CD4-positive, alpha-beta T cell treated with Interleukin-4 for 1 hour (primary cell): ENCODE measurements around the gene SPATC1L.
A peak's percentile ranks its signal among the peaks of the same experiment; 100 is the strongest.
"Not testable (repeated sequence)": the region's sequence is repeated elsewhere in the genome, so short reads cannot be mapped to it uniquely, and the experiment has no call there.

Experiments used
- DNase-seq, 2 donors: peaks; one replicate each; pipeline ENCODE4 v3.0.0-alpha.2; 2020 to 2022

SPATC1L gene

DNA sequence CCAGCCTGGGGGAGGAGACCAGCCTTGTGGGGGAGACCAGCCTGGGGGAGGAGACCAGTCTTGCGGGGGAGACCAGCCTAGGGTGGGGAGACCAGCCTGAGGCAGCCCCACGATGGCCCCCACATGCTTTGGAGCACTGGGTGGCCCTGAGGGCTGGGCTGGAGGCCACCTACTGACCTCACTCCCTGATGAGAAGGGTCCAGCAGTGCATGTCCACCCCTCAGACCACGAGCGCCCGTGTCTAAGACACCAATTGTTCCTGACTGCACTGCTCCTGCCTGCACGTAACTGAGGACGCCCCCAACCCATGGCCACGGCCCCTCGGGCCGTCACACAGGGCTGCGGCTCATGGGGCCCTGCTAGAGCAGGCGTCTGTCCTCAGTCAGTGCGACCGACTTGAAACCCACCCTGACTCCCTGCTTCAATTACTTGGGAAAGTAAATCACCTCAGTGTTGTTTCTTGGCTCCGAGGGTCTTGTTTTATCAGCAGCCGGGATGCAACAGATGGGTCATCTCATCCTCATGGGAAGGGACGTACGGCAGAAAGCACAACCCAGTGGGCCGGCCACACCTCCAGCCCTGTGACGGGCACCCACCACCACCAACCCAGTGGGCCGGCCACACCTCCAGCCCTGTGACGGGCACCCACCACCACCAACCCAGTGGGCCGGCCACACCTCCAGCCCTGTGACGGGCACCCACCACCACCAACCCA lies at the start of gene SPATC1L:
Gene SPATC1L, minus strand, starts transcription at position 550 of the 715 bp plus-strand sequence. CDS start 1,643 bp downstream, outside the sequence.
- DNase-seq, result peak in 1 of 2 donors; percentile 51

DNA sequence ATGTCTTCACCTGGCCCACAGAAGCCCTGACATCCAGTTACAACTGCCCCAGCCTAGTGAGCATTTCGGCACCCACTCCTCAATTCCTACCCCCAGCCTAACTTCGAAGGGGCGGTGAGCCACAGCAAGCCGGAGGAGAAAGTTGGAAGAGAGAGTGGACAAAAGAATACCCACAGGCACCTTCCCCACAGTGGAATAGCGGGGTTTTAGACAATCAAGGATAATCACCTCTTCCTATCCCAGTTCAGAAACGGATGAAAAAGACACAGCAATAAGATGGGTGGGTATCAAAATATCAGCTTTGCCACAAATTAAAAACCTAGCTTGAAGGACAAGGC lies 45.6 kb upstream of the SPATC1L start:
- no peak for DNase-seq

DNA sequence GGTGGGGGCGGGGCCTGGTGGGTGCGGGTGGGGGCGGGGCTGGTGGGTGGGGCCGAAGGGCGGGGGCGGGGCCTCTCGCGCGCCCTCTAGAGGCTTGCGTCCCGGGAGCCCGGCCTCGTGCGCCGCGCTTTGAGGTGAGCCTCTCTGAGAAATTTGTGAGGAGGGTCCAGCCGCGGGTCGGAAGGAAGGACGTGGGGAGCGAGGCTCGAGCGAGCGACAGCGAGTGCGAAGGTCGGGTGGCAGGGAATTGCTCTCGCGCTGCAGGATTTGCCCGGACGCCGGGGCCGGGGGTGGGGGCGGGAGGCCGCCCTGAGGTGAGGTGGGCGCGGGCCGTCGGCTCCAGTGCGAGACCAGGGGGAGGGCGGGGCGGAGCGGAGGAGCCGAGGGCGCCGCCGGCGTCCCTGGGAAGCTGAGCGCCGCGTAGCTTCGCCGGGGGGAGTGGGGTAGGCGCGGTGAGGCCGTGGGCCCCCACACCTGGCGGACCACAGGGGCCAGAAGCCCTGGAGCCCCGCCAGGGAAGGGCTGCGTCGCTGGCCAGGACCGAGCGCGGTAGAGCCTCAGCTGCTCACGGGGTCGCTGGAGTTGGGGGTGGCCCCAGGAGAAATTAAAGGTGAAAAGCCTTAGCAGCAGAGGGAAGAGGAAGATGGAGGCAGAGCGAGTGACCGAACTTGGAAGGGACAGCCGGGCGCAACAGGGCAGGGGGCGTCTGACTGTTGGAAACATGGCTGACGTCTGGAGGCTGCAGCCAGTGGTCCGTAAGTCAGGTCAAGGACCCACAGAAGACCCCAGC lies 45.1 kb upstream of the SPATC1L start:
- DNase-seq, result no peak

DNA sequence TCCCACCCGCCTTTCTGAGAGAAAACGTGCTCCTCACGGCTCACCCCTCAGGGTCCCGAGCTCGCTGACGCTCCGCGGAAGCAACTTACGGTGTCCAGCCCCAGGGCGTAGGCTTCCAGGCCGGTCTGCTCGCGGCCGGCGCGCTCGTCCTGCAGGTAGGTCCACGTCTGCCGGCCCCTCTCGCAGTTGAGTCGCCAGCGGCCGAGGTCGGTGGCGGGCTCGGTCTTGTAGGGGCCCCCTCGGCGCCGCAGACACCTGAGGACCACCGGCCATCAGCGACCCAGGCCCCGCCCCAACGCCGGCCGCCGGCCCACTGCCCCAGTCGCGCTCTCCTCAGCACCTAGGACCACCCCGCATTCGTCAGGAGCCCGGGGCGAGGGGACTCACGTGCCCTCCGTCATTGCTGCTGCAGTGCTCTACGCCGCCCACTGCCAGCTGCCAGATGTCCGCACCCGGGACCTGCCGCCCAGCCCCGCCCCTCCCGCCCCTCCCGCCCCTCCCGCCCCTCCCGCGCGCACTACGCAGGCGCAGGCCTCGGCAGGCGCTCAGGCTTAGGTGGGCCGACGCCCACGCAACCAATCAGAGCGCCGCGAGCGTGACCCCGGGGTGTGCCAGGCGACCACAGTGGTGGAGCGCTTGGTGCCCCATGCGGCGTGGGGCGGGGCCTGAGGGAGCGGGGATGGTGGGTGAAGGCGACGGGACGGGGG lies 44.2 kb upstream of the SPATC1L start, which contains the start of gene LSS:
Gene LSS, minus strand, starts transcription at position 430 of the 707 bp plus-strand sequence. Its CDS starts 29 bp downstream, at position 401.
- peak; percentile 98 to 99 for DNase-seq

DNA sequence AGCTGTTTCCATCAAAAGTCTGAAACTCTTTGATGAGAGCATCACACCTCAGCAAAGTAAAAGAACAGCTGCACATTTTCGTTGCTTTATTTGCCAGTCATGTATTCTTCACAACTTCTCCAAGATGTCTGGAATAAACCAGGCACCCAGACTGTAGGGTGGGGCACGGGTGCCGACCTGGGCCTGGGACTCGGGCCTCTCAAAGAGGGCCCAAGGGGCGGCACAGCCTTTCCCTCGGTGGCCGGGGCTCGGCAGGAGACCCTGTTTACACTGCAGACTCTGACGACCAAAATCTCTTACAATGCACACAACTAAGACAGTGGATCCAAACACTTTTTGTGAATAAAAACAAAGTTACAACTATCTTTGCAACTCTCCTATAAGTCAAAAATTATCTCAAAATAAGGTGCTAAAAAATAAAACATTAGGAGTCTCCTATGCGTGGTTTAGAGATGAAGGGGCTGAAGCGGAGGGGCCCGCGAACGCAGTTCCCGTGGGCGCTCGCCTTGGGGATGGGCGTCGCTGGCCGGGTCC lies 43.6 kb upstream of the SPATC1L start:
- DNase-seq, result no peak

DNA sequence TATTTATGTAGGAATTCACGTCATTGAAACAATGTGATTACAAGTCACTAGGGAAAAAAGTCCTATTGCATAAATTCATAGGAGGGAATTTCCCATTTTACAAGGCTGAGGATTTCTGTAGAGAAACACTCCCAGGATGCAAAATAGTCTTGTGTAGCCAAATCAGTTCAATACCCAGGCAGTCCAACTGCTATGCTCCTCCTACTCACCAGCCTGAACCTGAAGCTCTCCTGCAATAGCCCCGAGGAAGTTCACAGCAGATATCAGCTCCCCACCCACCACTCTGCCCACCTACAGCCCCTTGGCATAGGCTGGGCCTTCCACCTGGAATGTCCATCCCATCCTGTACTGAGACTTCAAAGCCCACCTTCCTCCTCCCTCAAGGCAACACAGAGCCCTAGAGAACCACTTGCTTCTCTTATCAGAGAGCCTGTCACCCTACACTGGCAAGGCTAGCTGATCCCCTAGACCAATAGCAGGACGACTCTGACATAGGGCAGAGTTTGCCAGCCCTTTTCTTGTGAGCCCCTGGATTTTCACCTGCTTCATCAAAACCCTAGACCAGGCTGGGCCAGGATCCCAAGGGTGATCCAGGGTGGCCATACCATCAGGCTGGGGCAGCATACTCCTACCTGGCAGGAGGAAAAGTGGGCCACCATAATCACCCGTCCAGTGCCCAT lies 42.8 kb upstream of the SPATC1L start:
- DNase-seq, result no peak

DNA sequence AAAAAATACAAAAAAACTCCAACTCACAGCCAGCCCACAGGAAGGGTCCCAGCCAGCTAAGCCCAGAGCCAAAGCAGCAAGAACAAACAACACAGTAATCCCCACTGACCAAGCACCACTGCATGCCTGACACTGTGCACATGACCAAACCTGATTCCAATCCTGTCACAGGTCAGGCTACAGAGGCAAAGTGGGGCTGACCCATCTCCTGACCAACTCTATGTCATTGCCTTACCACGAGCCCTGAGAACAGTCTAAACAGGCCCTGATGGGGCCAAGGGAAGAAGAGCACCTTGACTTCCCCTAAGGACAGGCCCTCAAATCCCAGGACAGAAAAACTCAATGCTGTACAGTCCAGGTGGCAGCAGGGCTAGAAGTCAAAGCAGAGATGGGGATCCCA lies 41.9 kb upstream of the SPATC1L start:
- no peak for DNase-seq

DNA sequence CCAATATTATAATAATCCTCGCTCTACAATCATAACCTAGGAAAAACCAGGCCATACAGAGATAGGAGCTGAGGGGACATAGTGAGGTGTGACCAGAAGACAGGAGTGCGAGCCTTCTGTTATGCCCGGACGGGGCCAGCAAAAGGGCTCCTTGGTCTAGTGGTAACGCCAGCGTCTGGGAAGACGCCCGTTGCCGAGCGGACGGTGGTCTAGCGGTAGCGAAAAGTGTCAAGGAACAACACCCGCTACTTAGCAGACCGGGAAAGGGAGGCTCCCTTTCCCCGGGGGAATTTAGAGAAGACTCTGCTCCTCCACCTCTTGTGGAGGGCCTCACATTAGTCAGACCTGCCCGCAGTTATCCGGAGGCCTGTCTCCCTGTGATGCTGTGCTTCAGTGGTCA lies 39.4 kb upstream of the SPATC1L start:
- not testable (repeated sequence) for DNase-seq

DNA sequence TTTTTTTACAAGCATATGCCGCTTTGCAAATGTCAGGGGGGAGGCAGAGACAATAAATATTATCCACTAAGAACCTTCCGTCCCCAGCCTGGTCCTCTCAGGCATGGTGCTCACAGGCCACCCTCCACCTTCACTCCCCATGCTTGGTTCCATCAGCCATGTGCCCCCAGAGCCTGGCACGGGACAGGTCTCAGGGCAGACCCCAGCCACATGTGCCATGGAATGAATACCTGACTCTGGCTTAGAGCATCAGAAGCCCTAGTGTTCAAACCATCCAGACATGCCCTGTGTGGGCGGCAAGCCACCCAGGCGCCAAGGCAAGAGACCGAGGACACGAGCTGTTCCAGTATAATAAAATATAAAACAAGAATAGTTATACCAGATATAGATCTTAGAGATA lies 39.0 kb upstream of the SPATC1L start:
- DNase-seq, result no peak

DNA sequence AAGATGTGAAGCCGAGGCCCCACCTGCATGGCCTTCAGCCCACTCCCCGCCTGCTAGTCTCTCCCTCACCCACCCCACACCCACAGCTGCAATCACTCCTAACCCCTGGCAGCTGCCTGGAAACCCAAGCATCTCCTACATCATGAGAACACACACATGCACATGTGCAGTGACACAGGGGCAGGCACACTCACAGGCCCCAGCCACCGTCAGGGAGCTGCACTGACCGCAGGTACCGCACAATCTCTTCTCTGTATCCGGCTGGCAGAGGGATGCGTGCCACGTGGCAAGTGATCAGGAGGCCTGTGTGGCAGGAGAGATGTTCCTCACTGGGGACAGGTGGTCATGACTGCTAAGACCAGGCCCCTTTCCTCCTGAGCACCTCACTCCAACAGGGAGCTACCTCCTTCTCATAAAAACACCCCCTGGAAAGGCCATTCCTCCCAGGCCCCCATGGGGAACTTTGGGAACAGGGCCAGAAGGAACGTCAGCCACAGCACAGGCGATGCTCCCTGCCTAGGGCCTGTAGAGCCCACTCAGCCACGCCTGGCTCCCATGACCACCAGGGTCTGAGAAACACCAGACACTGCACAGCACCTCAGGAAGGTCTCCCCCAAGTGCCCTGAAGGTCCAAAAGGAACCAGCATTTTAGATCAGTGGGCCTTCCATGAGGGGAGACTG lies 38.3 kb upstream of the SPATC1L start:
- DNase-seq, result no peak

DNA sequence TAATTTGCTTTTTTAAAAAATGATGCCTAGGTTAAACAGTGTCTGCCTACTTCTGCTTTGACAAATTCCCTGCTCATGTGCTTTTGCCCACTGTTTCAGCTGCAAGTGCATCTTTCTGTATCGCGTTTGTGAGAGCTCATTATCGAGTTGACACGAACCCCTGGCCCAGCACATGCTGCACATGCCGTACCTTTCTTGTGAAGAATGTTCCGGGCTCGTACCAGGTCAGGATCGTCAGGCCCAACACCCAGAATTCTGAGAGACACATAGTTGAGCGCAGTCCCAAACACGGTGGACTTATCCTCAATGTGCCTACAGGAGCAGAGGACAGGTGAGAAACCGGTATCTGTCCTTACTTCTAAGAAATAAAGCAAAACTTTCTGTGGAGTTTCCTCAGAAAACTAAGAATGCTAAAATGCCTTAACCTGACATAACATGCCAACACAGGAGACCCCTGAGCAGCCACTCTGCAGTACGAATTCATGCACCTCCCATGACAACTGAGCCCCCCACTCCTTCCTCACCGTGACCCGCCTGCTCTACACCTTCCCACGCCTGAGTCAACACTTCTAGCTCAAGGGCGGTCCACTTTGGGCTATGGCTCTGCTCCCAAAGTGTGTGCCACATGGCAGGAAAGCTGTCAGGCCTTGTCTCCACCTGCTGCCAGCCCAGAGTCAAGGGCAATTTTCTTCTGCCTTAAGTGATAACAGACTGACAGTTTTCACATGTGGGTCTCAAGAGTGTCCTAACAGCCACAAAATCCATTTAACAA lies 37.6 kb upstream of the SPATC1L start:
- DNase-seq, result no peak

DNA sequence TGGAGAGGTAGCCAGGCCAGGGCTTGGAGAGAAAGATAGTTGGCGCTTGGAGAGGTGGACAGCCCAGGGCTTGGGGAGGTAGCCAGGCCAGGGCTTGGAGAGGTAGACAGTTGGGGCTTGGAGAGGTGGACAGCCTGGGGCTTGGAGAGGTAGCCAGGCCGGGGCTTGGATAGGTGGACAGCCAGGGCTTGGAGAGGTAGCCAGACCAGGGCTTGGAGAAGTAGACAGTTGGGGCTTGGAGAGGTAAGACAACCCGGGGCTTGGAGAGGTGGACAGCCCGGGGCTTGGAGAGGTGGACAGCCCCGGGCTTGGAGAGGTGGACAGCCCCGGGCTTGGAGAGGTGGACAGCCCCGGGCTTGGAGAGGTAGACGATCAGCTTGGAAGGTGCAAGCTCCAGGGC lies 36.6 kb upstream of the SPATC1L start:
- DNase-seq, result no peak

DNA sequence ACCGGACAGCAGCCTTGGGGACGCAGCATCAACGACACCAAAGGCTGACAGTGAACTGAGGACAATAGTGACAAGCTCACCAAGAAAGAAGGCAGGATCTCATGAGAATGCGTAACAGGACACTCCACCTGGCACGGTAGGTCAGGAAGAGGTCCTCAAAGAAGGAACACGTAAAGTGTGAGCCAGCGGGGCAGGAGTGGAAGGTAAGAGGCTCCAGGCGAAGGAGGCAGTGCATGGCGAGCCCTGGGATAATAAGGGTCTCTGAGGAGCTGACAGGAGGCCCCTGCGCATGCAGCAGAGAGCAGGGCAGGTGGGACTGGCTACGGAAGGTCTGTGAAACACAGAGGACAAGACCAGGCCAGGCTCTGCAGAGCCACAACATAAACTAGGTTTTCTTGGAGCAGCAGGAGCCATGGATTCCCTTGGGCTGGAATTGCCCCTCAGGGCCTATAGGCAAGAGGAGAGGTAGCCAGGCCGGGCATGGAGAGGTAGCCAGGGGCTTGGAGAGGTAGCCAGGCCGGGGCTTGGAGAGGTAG lies 36.1 kb upstream of the SPATC1L start:
- DNase-seq, result no peak

DNA sequence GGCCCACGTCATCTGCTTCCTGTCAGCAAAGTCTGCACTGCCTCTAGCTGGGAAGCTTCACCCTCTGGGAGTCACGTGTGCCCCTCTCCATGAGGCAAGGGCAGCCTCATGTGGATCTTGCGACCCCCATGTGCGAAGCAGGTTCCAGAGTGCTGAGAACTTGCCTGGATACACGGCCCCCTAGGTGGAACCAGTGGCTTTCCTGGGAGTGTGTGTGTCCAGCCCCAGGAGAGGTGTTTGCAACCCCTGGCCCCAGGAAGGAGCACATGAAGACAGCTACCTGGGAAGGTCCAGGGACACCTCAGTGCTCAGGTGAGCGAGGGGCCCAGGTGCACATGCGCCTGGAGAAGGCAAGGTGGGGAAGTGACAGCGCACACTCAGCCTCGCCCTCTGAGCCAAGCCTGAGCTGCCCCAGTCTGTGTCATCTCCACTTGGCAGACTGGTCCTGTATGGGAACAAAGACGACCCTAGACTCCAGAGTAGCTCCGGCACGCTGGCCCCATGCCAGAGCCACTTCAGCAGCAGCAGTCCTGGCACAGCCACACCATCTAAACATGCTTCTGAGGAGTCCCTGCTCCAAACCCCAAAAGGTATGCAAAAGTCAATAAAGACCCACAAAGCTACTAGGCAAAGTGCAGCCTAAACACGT lies 35.5 kb upstream of the SPATC1L start:
- DNase-seq, result no peak

DNA sequence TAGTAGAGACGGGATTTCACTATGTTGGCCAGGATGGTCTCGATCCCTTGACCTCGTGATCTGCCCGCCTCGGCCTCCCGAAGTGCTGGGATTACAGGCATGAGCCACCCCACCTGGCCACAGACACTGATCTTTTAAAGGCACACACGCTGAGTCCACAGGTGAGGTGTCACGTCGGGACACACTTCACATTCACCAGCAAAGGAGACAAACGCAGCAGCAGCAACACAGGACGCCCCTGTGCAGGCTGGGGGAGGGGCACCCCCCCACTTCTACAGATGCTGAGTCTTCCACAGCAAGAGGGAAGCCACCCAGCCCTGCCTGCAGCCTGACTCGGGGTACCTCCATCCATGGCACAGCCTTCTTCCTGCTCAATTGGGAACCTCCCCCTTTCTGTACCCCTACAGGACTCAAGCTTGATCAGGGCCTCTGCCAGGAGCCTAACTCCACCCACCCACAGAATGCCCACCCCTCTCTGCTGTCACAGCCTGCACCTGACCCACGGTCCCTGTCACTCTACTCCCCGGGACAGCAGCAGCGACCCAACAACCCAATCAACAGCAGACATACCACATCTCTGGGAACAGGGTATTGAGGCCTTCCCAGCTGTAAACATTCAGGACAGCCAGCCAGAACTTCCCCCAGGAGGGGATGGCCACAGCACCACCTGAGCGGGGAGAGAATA lies 34.8 kb upstream of the SPATC1L start:
- DNase-seq, result no peak

DNA sequence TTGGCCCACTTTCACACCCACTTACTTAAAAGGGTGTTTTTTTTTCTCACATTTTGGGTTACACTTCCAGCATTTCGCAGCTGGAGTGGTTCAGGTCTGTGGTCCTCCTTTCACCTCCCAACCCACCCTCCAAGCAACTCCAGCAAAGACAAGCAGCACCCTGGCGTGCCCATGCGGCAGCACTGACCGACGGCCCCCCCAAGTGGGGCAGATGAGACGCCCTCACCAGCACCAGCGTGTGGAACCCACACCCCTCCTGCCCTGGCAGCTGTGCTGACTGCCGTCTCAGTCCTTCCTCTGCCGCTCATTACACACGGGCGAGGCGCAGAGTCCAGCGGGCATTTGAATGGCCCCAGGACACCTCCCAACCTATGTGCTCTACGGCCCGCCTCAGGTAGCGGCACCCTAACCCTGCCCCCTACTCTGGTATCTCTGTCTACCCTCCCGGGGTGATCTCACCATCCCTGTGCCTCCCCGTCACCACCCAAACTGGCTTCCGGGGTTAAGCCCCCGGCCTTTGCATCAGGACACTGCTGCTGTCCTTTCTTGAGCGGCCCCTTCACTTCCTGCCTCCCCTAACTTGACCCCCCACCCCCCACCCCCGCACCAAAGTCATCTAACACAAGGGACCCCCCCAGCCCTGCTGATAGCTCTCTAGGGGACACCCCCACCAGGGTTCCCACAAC lies 33.4 kb upstream of the SPATC1L start:
- no peak for DNase-seq

DNA sequence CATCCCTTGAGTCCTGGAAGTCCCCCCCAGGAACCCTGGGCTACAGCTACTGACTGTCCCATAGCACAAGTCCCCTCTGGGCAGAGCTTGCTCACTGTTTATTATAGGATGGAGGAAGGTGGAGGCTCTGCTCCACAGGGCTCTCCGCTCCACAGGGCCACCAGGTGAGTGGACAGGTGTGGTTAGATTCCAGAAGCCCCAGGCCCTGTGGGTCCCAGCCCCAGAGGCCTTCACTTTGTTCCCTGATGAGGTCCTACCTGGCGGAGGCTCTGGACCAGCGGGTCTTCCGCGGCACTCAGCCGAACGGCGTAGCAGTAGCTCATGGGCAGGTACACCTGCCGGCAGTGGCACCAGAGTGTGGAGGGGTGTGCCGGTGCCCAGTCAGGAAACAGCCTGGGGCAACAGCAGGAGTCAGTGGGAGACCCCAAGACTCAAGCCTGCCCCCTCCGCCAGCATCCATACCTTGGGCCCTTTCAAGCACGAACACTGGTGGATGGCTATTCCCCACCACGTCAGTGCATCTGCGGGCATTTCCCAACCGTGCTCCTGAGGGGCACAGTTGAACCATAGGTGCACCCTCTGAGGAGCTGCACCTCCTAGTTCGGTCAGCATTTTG lies 32.0 kb upstream of the SPATC1L start:
- no peak for DNase-seq

DNA sequence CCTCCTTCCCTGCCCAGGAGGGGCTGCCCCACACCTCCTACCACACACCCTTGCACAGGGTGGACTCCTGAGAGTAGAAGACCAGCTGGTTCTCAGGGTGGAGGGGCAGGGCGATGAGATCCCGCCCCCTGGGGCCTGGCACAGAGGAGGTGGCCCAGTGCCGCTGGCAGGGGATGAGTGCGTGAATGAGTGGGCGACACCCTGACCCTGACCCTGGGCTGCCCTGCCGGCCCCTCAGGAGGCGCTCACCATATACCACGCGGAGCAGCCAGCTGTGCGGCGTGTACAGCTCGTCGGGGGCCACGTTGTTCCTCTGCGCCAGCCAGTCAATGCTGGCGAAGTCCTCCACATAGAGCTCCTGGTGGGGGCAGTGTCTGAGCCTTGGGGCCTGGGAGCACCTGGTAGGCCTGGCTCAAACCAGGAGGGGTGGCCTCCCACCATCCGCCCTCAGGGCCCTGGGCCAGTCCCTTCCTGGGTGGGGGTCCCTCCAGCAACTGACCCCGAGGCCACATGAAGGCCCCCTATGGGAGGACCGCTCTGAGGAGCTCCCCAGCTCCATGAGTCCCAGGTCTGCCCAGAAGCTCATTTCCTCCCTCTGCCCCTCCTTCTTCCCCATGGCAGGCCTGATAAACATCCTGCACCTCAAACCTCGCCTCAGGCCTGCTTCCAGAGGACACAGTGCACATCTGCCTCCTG lies 31.3 kb upstream of the SPATC1L start:
- DNase-seq, result no peak
